Measurements from ENCODE around the gene CREB5. TPM values are rescaled to one million over a fixed set of nuclear protein-coding genes. Genes with fewer than 3 reads are reported as not detected.

Gene CREB5
- total and polyA plus RNA-seq, 2 donors (not counting 3 experiments of a cell fraction or from before 2014, with no cell fraction given): 19.6 to 28.4 TPM

DNA sequence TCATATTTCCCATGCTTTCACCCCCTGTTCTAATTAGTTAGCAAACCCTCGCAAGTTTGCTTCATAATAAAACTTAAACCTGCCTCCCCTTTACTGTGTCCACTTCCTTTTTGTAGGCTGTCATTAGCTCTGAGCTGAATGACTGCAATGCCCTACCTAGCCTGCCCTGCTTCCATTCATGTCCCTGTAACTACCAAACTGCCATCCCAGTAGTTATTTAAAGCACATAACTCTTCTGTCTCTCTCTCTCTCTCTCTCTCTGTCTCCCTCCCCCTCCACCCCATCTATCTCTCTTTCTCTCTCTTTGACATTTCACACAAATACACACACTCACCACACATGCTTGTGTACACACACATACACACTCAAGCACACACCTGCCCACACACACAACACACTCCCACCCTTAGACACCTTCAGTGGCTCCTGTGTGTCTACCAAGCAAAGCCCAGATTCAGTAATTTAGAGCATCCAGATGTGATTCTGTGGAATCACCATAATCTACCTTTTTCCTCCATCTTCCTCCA is 430.5 kb downstream of the CREB5 start:
- H3K79me2 ChIP-seq (ENCODE audit: control insufficient read depth, insufficient read depth, low read length): no peaks in the 10 kb centered on the region
- POLR2A ChIA-PET: no interaction called here
- no peaks in the 10 kb centered on the region for H4K20me1 ChIP-seq (replicated peaks; ENCODE audit: control insufficient read depth, extremely low read depth, insufficient read depth, low read length)
- TF ChIP-seq MYC (IDR thresholded peaks at IDR 0.05; ENCODE audit: low read depth, low read length) (no peak), GATA2 (IDR thresholded peaks at IDR 0.05; ENCODE audit: insufficient read depth, insufficient read length, low read depth, low read length) (no peak), JUN (IDR thresholded peaks at IDR 0.05; ENCODE audit: borderline replicate concordance, insufficient read depth, insufficient read length, low read depth) (no peak), POLR2A (IDR thresholded peaks at IDR 0.05; ENCODE audit: low read depth, low read length) (no peak), MAX (IDR thresholded peaks at IDR 0.05; ENCODE audit: insufficient read depth, insufficient read length) (no peak), POLR2AphosphoS5 (IDR thresholded peaks at IDR 0.05; ENCODE audit: insufficient read depth, low read depth, low read length) (no peak), FOS (IDR thresholded peaks at IDR 0.05; ENCODE audit: borderline replicate concordance, insufficient read depth, low read length) (no peak), EZH2 (IDR thresholded peaks at IDR 0.05; ENCODE audit: borderline replicate concordance, low read depth, low read length, severe bottlenecking) (no peak)
- TF ChIP-seq, protein P1, sequence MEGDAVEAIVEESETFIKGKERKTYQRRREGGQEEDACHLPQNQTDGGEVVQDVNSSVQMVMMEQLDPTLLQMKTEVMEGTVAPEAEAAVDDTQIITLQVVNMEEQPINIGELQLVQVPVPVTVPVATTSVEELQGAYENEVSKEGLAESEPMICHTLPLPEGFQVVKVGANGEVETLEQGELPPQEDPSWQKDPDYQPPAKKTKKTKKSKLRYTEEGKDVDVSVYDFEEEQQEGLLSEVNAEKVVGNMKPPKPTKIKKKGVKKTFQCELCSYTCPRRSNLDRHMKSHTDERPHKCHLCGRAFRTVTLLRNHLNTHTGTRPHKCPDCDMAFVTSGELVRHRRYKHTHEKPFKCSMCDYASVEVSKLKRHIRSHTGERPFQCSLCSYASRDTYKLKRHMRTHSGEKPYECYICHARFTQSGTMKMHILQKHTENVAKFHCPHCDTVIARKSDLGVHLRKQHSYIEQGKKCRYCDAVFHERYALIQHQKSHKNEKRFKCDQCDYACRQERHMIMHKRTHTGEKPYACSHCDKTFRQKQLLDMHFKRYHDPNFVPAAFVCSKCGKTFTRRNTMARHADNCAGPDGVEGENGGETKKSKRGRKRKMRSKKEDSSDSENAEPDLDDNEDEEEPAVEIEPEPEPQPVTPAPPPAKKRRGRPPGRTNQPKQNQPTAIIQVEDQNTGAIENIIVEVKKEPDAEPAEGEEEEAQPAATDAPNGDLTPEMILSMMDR (IDR thresholded peaks at IDR 0.05; ENCODE audit: extremely low read depth in 1 of 2, insufficient read depth in 1 of 2, low read depth in 1 of 2, low read length in 2 of 2): no peak
- dilution Hi-C loops (cut with MboI; ENCODE audit: extremely low pct_ligation_motif_present, low sequenced_read_pairs): no loop called here
- intact Hi-C loops (cut with micrococcal nuclease): no loop called here
- H3K4me2 ChIP-seq (ENCODE audit: insufficient read depth, low read length): no peak overlapping the region
- no peaks in the 10 kb centered on the region for H3K9me1 ChIP-seq (replicated peaks; ENCODE audit: control insufficient read depth, extremely low read depth, insufficient read depth, low read length)
- peaks cover 11 to 12% of the 10 kb centered on the region in 2 experiments for H3K27me3 ChIP-seq (ENCODE audit: control insufficient read depth in 2 of 2, insufficient read depth in 2 of 2, low read length in 2 of 2)
- FAIRE-seq (no peak), DNase-seq (ENCODE audit: low read depth, low spot score) (no peak)
- no peak overlapping the region for H3K4me3 ChIP-seq (replicated peaks in 1 of 3; ENCODE audit: insufficient read depth in 1 of 3, low read depth in 1 of 3, low read length in 3 of 3)
- no TSS peak for BruUV-seq (replicated peaks)
- no peaks in the 10 kb centered on the region for H3K9me3 ChIP-seq (replicated peaks; ENCODE audit: control insufficient read depth, insufficient read depth, low read length)
- H3K9ac ChIP-seq (replicated peaks; ENCODE audit: extremely low read depth, insufficient read depth, low read length): no peak overlapping the region
- CTCF ChIA-PET: interaction anchor here (1.2 to 1.6 kb wide), 2 partner anchors 11 to 12 kb away, joined by 3 to 5 read pairs; no protein-coding TSS in a partner anchor
- no peak overlapping the region for H3K27ac ChIP-seq (ENCODE audit: insufficient read depth, low read depth, low read length)
- H3K4me1 ChIP-seq (ENCODE audit: control insufficient read depth, extremely low read depth, insufficient read depth, low read length): no peaks in the 10 kb centered on the region
- no peak overlapping the region for H2AFZ ChIP-seq (ENCODE audit: low read depth, low read length)
- no peaks in the 10 kb centered on the region for H3K36me3 ChIP-seq (ENCODE audit: control insufficient read depth in 2 of 2, extremely low read depth in 1 of 2, insufficient read depth in 2 of 2, low read length in 2 of 2)

Data from endothelial cell of umbilical vein (primary cell).